HG02623 (cell line): ENCODE measurements around the gene HKDC1.
"Not testable (repeated sequence)": the region's sequence is repeated elsewhere in the genome, so short reads cannot be mapped to it uniquely, and the experiment has no call there.

Source experiments
- ATAC-seq: cut with Tn5 transposase; IDR thresholded peaks from one replicate; pipeline ENCODE4 v1.9.1; 2021; ENCODE audit warnings: moderate library complexity; ENCODE audit not compliant: unreplicated experiment

The HKDC1 gene

DNA sequence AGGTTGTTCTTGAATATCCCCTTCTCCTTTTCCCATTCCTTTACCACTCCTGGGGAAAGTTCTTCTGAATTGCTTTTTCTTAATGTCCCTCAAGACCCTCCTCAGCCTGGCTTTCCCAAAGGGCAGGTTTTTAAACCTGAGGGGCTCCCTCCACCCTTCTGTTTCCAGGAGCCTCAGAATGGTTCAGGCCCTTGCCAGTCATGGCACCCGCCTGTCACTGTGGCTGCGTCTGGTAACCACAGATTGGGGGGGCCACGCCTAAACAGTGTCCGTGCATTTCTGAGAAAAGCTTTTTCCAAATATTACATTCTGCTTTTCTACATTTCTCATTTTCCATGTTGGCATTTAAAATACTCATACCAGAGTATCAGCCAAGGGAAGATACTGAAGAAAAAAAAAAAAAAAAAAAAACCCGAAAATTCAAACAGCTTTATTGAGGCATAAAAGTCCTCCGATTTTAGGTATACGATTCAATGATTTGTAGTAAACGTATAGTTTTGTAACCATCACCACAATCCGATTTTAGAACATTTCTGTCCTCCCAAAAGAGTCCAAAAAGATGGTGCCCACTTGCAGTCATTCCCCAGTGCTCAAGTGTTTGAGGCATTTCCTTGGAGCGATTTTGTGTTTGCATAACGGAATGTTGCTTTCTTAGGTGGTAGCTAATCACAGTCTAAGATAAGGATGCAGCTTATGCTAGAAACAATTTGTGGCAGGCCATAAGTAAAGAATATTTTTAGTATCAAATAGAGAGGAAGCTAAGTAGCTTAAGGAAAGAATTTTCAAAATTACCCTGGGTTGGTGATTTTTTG, 22.1 kb downstream of the HKDC1 start:
- ATAC-seq, result no peak

- no peak for ATAC-seq
Observed at GRCh38 chr10:69242852-69243212, 22.7 kb downstream of the HKDC1 start.

DNA sequence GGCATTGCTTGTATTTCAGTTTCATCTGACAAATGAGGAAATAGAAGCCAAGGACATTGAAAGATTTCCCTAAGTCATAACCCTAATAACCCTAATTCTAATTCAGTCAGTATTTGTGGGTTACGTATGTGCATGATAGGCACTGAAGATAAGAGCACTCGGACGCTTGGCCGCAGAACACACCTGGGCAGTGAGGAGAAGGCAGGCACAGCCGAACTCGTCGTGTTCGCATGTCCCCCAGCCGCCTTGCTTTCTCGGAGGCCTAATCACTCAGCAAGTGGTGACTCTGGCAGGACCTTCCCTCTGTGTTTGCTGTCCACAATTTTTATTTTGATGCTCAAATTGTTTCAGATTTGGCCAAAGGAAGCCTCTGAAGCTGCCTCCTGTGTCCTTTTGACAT, 23.7 kb downstream of the HKDC1 start:
- ATAC-seq, result no peak

DNA sequence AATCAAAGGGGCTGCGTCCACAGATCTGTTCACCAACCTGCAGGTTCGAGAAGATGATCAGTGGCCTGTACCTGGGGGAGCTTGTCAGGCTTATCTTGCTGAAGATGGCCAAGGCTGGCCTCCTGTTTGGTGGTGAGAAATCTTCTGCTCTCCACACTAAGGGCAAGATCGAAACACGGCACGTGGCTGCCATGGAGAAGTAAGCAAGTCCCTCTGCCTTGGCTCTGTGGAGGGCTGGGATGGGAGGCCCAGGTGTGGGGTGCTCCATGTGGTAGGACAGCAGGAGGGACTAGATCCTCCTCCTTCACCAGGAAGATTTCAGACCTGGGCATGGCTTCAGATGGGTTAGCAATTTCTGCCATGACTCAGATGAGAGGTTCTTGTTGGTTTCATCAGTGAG, 25.9 kb downstream of the HKDC1 start:
- ATAC-seq, result no peak

- no peak for ATAC-seq
Observed at GRCh38 chr10:69246581-69247312, 26.6 kb downstream of the HKDC1 start.

DNA sequence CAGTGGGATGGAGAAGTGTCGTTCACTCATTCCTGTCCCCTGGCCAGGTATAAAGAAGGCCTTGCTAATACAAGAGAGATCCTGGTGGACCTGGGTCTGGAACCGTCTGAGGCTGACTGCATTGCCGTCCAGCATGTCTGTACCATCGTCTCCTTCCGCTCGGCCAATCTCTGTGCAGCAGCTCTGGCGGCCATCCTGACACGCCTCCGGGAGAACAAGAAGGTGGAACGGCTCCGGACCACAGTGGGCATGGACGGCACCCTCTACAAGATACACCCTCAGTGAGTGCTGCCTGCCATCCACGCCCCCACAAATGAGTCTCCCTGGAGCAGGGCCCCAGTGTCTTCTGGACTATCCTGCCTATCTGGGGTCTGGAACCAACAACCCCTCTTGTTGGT, 27.2 kb downstream of the HKDC1 start:
- no peak for ATAC-seq

- ATAC-seq, result no peak
Observed at GRCh38 chr10:69248117-69248730, 28.1 kb downstream of the HKDC1 start.

DNA sequence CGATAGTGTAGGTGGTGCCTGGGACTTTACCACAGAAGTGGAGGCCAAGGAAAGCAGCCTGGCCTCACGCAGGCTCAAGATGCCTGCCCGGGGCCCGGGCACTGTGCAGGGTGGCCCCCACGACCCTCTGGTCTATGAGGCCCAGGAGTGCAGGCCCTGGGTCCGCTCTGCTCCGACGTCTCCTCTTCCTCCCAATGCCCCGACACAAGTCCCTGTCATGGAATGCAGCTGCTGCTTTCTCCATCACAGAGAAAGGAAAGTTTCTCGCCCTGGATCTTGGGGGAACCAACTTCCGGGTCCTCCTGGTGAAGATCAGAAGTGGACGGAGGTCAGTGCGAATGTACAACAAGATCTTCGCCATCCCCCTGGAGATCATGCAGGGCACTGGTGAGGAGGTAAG, 29.9 kb downstream of the HKDC1 start:
- ATAC-seq, result no peak

DNA sequence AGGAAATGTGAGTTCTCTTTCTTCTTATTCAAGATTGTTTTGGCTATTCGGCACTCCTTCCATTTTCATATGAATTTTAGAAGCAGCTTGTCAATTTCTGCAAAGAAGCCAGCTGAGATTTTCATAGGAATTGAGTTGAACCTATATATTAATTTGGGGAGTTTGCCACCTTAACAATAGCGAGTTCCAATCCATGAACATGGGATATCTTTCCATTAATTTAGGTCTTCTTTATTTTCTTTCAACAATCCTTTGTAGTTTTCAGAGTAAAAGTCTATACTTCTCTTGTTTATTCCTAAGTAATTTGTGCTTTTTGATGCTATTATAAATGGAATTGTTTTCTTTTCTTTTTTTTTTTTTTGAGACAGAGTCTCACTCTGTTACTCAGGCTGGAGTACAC, 31.3 kb downstream of the HKDC1 start:
- not testable (repeated sequence) for ATAC-seq

DNA sequence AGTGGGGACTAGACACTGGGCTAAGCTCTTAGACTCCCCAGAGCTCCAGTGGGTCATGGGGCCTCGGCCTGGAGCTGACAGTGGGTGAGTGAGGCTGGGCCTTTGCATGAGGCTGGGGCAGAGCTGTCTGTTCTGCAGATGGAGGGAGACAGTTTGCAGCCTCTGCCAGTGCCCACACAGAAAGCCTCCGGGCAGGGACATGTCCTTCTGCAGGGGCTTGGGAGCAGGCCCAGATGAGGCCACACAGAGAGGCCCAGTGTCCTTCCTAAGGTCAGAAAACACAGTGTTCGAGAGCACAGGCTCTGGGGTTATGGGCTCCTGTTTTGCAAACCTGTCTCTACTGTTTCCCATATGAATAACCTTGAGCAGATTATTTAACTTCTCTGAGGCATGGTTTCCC, 33.0 kb downstream of the HKDC1 start:
- ATAC-seq, result no peak

GRCh38 chr10:69254877-69255276, 34.7 kb downstream of the HKDC1 start:
- no peak for ATAC-seq

- ATAC-seq, result no peak
Observed at GRCh38 chr10:69259547-69260243, 39.6 kb downstream of the HKDC1 start.

GRCh38 chr10:69261184-69261583, 41.1 kb downstream of the HKDC1 start:
- ATAC-seq, result no peak

DNA sequence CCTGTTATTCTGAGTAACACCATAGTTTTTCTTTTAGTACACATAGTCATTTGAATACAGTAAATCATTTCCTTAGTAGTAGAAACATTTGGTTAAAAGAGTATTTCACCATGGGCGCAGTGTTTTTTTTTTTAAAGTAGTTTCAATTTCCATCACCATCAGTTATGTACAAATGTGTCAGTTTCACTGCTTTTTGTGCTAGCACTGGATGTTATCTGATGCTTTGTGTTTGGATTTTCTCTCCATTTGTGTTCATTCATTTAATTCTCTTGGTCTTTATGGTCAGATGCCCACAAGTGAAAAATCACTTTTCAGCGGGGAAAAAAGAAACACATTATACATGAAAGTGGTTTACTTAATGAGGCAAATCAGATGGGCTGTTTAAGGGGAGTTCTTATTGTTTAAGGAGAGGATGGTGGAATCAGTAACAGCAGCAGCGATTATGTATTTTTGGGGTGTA, 42.2 kb downstream of the HKDC1 start:
- no peak for ATAC-seq

DNA sequence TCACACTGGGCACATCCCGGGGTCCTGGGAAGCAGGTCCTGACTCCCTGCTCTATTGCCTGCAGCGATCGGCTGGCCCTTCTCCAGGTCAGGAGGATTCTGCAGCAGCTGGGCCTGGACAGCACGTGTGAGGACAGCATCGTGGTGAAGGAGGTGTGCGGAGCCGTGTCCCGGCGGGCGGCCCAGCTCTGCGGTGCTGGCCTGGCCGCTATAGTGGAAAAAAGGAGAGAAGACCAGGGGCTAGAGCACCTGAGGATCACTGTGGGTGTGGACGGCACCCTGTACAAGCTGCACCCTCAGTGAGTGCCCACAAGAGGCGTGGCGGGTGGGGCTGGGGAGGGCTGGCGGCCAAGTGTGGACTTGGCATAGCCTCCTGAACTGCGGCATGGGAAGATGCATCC, 45.4 kb downstream of the HKDC1 start:
- ATAC-seq, result no peak

GRCh38 chr10:69268761-69269416, 48.8 kb downstream of the HKDC1 start:
- no peak for ATAC-seq

GRCh38 chr10:69269761-69270160, 49.6 kb downstream of the HKDC1 start:
- ATAC-seq, result no peak

GRCh38 chr10:69270990-69271389, 50.9 kb downstream of the HKDC1 start:
- no peak for ATAC-seq

DNA sequence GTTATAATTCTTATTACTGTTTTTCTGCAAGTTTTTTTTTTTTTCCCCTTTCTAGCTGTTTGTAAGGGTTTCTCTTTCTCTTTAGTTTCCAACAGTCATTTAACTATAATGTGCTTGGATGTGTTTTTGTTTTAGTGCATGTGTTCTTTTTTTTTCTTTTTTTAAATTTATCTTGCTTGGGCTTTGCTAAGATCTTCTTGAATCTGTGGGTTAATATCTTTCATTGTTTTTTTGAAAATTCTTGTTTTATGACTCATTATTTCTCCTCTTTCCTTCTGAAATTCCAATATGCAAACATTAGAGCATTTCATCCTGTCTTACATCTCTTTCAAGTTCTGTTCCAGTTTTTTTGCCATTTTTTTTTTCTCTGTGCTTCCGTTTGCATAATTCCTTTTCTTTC, 52.5 kb downstream of the HKDC1 start:
- no peak for ATAC-seq

DNA sequence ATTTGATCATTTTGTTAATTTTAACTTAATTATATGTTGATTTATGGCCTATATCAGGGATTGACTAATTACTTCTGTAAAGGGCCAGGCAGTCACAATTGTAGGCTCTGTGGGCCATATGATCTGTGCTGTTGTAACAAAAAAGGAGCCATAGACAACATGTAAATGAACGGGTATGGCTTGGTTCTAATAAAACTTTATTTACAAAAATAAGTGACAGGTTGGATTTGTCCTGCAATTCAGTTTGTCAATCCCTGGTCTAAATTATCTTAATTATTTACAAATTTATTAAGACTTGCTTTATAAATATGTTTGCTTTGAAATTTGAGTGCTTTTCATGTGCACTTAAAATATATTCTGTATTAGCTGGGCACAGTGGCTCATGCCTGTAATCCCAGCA, 55.3 kb downstream of the HKDC1 start:
- ATAC-seq, result no peak

DNA sequence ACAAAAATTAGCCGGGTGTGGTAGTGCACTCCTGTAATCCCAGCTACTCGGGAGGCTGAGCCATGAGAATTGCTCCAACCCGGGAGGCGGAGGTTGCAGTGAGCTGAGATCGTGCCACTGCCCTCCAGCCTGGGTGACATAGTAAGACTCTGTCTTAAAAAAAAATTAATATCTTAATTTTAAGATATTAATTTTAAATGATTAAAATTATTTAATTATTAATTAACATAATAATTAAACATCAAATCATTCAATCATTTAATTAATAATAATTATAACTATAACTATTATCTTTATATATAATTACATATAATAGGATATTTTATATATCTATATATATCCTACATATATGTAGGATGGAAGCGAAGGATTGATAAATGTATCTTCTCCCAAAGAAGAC, 56.4 kb downstream of the HKDC1 start:
- ATAC-seq, result no peak
